ENCODE measurements around the gene EIF3J.

EIF3J gene

GRCh38 chr15:44588541-44588940 lies 51.6 kb downstream of the EIF3J start:
- DNase-seq (ENCODE audit: low read depth): no peak
- TF ChIP-seq CTCF (IDR thresholded peaks at IDR 0.05; ENCODE audit: control insufficient read depth, insufficient read depth, low read depth, low read length, missing control alignments): no peak
- no peak overlapping the region for H3K4me3 ChIP-seq (ENCODE audit: control insufficient read depth, low read depth, low read length)

- TF ChIP-seq CTCF (IDR thresholded peaks at IDR 0.05; ENCODE audit: control insufficient read depth, insufficient read depth, low read depth, low read length, missing control alignments): no peak
- H3K4me3 ChIP-seq (ENCODE audit: control insufficient read depth, low read depth, low read length): no peak overlapping the region
- no peak for DNase-seq (ENCODE audit: low read depth)
Observed at GRCh38 chr15:44591326-44591725, 54.4 kb downstream of the EIF3J start.

GRCh38 chr15:44593042-44593736 lies 56.2 kb downstream of the EIF3J start:
- TF ChIP-seq CTCF (IDR thresholded peaks at IDR 0.05; ENCODE audit: control insufficient read depth, insufficient read depth, low read depth, low read length, missing control alignments): peak; percentile 47
- no peak overlapping the region for H3K4me3 ChIP-seq (ENCODE audit: control insufficient read depth, low read depth, low read length)
- DNase-seq (ENCODE audit: low read depth): no peak

GRCh38 chr15:44595246-44595645 lies 58.3 kb downstream of the EIF3J start:
- no peak for TF ChIP-seq CTCF (IDR thresholded peaks at IDR 0.05; ENCODE audit: control insufficient read depth, insufficient read depth, low read depth, low read length, missing control alignments)
- no peak overlapping the region for H3K4me3 ChIP-seq (ENCODE audit: control insufficient read depth, low read depth, low read length)
- DNase-seq (ENCODE audit: low read depth): no peak

- TF ChIP-seq CTCF (IDR thresholded peaks at IDR 0.05; ENCODE audit: control insufficient read depth, insufficient read depth, low read depth, low read length, missing control alignments): no peak
- DNase-seq (ENCODE audit: low read depth): no peak
- H3K4me3 ChIP-seq (ENCODE audit: control insufficient read depth, low read depth, low read length): no peak overlapping the region
Observed at GRCh38 chr15:44595656-44596510, 58.9 kb downstream of the EIF3J start.

- no peak overlapping the region for H3K4me3 ChIP-seq (ENCODE audit: control insufficient read depth, low read depth, low read length)
- TF ChIP-seq CTCF (IDR thresholded peaks at IDR 0.05; ENCODE audit: control insufficient read depth, insufficient read depth, low read depth, low read length, missing control alignments): no peak
- no peak for DNase-seq (ENCODE audit: low read depth)
Observed at GRCh38 chr15:44596511-44597010, 59.6 kb downstream of the EIF3J start.
